HL-60/S4 (cell line): Measurements from ENCODE around the gene KIAA1549.

Source experiments
- in situ Hi-C: fragments of 300-500 bp; cut with MboI; formaldehyde crosslinking; loops from 2 replicates; pipeline ENCODE4 v1.14.3; 2022; ENCODE audit warnings: low sequenced_read_pairs

KIAA1549 gene

GRCh38 chr7:138911007-138911406 is 70.2 kb downstream of the KIAA1549 start:
- in situ Hi-C loops, result no loop called here

- in situ Hi-C loops, result no loop called here
These were observed 73.3 kb downstream of the KIAA1549 start for GRCh38 chr7:138907850-138908249.

GRCh38 chr7:138907201-138907847 is 73.9 kb downstream of the KIAA1549 start:
- in situ Hi-C loops, result no loop called here

- in situ Hi-C loops, result no loop called here
These were observed 77.2 kb downstream of the KIAA1549 start for GRCh38 chr7:138903859-138904435.

- in situ Hi-C loops, result no loop called here
These were observed 77.9 kb downstream of the KIAA1549 start for GRCh38 chr7:138903186-138903820.

GRCh38 chr7:138902161-138902560 is 79.0 kb downstream of the KIAA1549 start:
- in situ Hi-C loops, result no loop called here

GRCh38 chr7:138900035-138900828 is 81.0 kb downstream of the KIAA1549 start:
- in situ Hi-C loops, result no loop called here

GRCh38 chr7:138898802-138899201 is 82.4 kb downstream of the KIAA1549 start:
- in situ Hi-C loops, result no loop called here

GRCh38 chr7:138898255-138898654 is 82.9 kb downstream of the KIAA1549 start:
- in situ Hi-C loops, result no loop called here

- in situ Hi-C loops, result no loop called here
These were observed 85.5 kb downstream of the KIAA1549 start for GRCh38 chr7:138895679-138896078.

GRCh38 chr7:138893258-138893657 is 87.9 kb downstream of the KIAA1549 start:
- in situ Hi-C loops, result no loop called here

- in situ Hi-C loops, result no loop called here
These were observed 88.4 kb downstream of the KIAA1549 start for GRCh38 chr7:138892812-138893211.

GRCh38 chr7:138892006-138892630 is 89.1 kb downstream of the KIAA1549 start:
- in situ Hi-C loops, result no loop called here

GRCh38 chr7:138891446-138891810 is 89.8 kb downstream of the KIAA1549 start:
- in situ Hi-C loops, result no loop called here

- in situ Hi-C loops, result no loop called here
These were observed 90.4 kb downstream of the KIAA1549 start for GRCh38 chr7:138890499-138891445.

GRCh38 chr7:138889582-138890498 is 91.3 kb downstream of the KIAA1549 start:
- in situ Hi-C loops, result no loop called here

GRCh38 chr7:138887872-138888656 is 93.1 kb downstream of the KIAA1549 start:
- in situ Hi-C loops, result no loop called here

- in situ Hi-C loops, result no loop called here
These were observed 94.0 kb downstream of the KIAA1549 start for GRCh38 chr7:138887085-138887710.
